T-helper 22 cell (primary cell): Measurements from ENCODE around the gene GFER.
"Not testable (repeated sequence)": the region's sequence is repeated elsewhere in the genome, so short reads cannot be mapped to it uniquely, and the experiment has no call there.

Experiments
- DNase-seq: peaks from one replicate; pipeline ENCODE4 v3.0.0-alpha.2; 2020; ENCODE audit warnings: low read depth

GFER gene

DNA sequence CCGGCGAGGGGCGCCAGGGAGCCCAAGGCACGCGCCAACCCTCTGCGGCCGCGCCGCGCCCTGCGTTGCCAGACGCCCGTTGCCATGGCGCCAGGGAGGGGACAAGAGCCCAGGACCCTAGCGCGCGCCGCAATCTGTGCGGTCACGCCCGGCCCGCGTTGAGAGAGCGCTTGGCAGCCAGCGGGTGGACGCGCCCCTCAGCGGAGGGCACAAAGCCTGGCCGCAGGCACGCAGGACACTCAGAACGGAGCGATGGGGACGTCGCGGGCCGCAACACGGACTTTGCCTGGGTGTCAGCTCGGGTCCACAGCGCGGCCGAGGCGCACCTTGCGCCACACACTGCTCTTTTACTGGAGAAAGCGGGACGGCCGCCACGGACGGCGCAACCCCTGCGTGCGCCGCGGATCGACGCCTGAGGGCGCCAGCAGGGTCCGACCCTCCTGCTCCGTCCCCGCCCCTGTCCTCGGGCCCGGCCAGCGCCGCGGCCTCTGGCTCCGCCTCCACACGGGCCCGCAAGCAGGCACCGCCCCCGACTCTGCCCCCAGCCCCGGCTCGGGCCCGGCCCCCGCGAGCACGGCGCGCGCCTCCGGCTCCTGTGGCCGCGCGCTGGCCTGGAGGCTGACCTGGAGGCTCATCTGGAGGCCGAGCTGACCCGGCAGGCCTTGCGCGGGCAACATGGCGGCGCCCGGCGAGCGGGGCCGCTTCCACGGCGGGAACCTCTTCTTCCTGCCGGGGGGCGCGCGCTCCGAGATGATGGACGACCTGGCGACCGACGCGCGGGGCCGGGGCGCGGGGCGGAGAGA lies at the start of gene GFER:
TSS of gene GFER (plus strand) at position 650 of the 803 bp plus-strand sequence. CDS start at position 676, 26 bp downstream.
- peak; percentile 42 for DNase-seq

DNA sequence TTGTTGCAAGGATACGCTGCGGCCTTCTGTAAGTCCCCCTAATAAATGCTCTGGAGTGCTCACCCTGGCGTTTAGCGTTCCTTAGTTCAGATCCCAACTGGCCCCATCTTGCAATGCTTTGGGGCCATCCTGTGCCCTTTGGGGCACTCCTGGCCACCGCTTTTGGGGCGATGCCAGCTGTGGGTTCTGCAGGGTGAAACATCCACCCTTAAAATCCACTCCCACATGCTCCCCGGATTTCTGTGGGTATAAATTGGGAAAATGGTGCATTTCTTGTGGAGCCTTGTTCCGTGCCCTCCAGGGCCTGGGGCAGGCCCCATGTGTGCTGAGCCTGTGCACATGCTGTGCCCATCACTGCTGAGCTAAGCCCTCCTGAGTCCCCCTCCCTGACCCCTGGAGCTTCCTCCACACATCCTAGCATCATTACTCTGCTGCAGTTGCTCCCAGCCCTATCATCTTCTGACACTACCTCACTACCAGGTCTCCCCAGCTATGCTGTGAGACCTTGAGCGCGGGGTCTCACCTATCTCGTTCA lies 47.0 kb upstream of the GFER start:
- no peak for DNase-seq

DNA sequence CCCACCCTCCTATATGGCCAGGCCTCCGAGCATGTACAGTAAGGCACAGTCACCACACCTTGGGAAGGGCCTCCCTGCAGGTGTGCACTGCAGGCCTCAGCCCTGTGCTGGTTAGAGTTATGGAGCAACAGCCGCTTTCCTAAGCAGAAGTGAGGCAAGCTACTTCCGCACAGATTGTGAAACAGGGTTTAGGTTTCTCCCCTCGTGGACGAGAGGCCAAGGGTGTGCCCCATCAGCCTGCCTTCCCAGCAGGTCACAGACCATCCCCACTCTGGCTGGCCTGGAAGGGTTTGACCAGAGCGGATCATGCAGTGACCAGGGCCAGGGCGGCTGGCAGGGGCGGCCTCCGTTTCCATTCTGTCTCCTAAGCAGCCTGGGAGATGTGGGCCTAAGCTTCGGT lies 45.7 kb upstream of the GFER start:
- DNase-seq: no peak

DNA sequence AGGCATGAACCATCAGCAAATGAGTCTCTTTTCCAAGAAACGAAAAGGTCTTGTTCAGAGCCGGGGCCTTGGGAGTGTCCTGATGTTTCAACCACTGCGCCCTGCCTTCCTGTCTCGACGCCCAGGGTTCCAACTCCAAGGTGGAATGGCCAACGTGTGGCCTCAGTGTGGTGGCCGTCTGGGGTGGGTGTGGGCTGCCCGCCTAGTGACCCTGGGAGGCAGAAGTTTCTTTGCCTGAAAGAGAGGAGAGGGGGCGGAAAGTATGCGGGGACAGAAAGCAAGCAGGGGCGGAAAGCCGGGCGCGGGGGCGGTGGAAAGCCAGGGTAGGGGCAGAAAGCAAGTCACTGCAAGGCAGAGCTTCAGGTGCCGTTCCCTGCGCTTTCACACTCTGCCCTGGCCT lies 45.1 kb upstream of the GFER start:
- no peak for DNase-seq

DNA sequence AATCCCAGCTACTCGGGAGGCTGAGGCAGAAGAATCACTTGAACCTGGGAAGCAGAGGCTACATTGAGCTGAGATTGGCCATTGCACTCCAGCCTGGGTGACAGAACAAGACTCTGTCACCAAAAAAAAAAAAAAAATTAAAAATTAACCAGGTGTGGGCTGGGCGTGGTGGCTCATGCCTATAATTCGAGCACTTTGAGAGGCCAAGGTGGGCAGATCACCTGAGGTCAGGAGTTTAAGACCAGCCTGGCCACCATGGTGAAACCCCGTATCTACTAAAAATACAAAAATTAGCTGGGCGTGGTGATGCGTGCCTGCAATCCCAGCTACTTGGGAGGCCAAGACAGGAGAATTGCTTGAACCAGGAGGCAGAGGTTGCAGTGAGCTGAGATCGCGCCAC lies 44.2 kb upstream of the GFER start:
- not testable (repeated sequence) for DNase-seq

DNA sequence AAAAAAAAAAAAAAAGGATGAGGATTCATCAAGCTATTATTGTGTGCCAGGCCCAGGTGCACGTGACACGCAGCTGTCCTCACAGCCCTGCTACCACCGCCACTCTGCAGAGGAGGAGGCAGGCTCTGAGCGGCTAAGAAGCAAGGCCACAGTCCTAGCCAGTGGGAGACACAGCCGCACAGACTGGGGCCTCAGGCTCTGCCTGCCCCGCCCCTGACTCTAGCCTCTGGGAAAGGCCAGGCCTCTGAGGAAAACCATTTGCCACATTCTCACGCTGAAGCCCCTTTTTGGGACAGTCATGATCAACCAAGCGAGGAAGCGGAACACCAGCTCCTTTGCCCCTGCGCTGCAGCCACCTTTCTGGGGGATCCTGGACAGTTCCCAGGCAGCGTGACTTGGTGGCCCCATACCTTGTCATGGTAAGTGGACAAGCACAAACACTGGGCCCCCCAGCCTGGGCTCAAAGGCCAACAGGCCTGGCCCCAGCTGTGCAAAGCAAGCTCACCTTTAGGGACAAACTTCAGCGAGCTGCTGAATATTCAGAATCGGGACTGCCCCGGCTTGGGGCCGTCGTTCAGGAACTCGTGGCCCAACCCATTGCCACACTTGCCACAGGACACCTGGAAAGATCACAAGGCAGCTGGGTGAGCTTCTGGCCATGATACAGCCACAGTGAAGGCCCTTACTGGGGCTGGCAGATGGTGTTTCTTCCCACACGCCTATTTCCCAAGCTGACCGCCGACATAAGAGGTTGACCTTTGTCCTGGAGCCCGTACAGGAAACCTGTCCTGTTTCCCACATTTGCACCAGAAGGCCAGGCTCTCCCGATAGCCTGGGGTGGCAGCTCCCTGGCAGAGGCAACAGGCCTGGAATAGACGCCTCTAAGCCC lies 43.5 kb upstream of the GFER start:
- no peak for DNase-seq

DNA sequence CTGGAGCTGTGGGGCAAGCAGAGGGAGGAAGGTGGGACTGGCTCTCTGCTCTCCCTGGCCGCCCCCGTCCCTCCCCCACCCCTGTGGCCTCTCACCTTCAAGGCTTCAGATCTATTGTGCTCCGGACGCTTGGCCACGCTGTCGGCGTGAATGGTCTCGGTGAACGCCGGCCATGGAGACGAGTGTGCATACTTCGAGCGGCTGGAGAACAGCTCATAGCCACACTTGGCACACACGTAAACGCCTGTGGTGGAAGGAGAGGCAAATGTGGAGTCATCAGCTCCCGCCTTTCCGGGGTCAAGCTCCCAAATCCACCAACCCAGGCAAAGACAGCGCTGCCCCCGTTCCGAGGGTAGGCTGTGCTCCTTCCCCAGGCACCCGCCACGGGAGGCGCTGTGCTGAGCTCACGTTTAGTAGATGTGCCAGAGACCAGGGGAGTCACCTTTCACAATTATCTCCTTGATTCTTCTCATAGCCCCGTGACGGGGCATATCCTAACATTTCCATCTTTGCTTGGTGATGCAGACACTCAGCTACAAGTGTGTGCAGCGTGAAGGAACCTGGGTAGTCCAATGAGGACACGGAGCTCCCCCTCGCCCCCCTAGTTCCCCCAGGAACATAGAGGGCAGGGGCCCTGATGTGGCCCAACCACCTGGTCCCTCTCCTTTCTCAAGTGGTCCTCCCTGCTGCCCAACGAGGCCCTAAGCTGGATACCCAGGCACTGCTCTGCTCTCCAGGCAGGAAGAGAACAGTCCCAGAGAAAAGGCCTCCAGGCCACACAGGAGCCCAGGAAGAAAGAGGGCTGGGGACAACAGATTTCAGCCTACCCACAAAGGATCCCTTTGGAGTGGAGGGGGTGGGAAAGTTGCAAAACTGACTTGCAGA lies 42.6 kb upstream of the GFER start:
- DNase-seq: no peak

DNA sequence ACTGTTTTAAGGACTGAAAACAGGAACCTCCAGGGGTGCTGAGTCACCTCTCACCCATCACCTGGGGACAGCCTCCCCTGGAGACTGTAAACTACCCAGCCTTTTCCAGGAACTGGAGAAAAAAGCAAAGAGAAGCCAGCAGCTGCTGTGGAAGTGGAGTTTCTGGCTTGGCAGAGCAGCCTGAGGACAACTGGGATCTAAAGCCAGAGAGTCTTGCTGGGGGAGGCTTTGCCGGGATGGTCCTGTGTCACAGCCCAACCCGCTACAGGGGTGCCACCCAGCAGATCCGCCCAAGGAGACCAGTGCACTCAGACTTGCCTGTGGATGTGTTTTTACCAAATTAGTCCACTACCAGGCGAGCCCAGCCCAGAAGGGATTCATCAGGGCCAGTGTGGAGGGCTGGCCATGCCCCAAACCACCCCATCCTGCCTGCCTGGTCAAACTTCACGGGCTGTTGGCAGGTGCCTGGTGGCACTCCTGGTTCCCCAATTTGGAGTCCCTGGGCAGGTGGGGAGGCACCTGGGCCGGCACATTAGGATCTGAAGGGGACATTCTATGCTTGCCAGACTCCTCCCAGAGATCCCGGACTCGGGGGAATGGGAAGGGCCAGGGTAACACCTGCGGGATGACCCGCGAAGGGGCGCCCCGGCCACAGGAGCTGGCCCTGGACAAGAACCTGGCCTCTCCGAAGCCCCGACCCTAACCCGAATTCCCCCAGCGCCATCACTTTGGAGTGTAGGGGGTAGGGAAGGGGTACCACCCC lies 41.8 kb upstream of the GFER start:
- DNase-seq: no peak

DNA sequence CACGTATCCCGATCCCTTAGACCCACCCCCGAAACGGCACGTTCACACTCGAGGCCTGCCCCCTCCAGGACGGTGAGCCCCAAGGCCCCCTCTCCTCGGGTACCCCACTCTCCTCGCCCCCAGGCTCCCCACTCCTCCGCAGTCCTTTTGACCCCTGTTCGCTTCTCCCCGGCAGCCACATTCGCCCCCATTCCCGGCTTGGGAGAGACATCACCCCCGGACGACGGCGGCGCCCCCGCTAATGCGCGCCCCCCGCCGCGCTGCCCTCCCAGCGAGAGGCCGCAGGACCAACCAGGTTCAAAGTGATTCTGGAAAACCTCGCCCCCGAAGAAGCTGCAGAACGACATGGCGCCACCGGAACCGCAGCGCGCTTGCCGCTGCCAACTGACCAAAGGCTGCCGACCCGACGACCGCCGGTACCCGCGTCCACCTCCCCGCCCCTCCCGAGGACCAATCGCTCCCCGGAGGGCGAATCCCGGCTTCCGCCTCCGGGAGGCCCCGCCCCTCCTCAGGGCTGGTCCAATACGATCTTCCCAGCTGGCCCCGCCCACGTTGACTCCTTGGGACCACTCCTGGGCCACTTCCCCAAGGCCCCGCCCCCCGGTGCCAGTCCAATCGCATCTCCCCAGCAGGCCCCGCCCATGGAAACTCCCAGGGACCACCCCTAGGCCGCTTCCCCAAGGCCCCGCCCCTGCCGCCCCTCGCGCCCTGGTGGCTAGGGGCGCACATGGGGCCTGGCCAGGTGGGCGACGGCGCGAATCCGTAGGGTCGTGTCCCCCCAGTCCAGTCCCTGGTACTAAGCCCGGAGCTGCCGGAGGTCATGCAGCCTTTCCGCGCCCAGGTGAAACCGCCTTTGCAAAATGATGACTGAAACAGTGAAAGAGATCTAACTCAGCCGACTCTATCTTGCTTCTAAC lies 40.9 kb upstream of the GFER start, which contains the start of gene MSRB1:
TSS of gene MSRB1 (minus strand) at position 390 of the 917 bp plus-strand sequence. CDS start at position 347, 43 bp downstream.
- DNase-seq: peak; percentile 99

DNA sequence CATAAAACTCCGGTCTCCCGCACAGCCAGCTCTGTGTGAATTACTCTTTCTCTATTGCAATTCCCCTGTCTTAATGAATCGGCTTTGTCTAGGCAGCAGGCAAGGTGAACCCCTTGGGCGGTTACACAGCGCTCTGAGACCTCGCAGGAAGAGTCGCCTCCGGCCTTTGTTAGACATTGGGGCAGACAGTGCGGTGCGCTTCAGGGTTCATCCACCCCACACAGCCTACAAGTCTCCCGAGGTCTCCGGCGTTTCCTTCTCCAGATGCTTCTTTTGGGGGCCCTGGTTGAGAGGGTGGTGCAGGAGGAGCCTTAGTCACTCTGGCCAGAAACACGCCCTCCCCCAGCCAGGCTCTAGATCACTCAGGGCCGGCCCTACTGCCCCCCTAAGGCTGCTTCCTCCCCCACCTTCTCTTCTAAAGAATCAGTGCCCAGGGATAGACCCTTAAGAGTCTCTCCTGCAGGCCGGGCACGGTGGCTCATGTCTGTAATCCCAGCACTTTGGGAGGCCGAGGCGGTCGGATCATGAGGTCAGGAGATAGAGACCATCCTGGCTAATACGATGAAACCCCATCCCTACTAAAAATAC lies 39.3 kb upstream of the GFER start:
- DNase-seq: no peak

DNA sequence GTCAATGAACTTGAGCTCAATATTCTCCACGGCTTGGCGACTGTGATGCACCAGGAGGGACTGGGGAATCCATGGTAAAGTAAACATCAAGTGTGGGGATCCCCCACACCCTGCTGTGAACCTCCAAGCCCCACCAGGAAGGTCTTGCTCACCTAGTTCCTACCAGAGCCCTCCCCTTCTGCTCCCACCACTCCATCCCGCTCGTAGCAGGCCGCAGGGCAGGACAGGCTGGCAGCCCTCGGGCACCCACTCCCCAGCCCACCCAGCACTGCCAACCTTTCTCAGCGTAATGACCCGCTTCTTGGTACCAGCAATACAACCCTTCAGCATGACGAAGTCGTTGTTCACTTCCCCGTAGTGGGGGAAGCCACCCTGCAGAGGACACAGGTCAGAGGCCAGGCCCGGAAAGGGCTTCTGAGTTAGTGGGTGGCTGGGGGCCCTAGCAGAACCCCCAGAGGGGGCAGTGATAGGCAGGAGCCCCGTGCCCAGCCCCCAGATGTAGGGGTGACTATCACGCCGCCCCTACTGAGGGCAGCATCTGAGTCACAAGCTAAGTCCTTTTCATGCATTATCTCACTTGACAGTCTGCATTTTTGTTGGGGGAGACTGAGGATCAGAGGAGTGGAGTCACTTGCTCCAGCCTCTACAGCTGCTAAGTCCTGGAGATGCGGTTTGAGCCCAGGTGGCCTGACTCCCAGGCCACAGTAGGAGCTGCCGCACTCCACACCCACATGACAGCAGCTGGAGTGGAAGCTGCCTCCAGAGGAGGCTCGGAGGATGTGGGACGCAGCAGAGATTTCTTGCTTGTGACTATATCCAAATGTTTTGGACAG lies 38.2 kb upstream of the GFER start:
- DNase-seq: no peak

DNA sequence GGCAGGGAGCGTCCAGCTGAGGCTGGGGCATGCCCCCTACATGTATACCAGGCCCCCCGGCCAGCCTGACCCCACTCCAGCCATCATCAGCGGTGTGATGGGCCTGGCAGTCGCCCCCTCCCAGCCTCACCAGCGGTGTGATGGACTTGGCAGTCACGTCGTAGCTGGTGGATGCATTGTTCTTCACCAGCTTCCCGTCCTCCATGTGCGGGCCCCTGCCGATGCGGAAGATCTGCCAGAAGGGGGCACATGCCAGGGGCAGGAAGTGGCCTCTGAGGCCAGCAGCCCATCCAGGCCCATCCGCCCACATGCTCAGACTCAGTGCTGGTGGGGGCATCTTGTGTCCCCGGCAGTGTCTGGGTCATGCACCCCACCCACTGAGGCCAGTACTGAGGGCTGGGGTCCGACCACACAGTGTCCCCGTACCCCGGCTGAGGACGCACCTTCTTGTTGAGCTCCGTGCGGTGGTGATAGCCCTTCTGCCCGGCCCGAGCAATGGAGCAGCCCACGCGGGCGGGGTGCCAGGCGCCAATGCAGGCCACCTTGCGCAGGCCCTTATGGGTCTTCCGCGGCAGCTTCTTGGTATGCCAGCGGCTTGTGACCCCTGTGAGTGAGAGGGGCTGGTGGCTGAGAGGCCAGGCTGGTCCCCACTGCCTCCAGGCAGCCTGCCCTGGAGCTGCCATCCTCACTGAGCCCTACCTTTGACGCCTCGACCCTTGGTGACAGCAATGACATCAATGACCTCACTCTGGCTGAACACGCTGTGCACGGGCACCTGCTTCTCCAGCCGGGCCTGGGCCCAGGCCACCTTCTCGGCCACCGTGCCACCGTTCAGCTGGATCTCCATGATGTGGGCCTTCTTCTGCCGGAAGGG lies 37.3 kb upstream of the GFER start:
- DNase-seq: no peak

DNA sequence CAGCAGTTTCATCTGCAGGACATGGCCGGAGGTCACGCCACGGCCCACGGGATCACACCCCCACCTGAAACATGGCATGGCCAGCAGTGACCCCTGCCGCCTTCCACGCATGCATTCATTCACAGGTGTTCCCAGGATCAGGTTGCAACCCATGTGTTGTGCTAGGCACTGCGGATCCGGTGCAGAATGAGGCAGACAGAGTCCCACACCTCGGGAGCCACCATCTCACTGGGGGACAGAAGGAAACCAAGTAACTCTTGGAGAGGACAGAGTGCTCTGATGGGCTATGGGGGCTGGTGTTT lies 36.7 kb upstream of the GFER start:
- no peak for DNase-seq

DNA sequence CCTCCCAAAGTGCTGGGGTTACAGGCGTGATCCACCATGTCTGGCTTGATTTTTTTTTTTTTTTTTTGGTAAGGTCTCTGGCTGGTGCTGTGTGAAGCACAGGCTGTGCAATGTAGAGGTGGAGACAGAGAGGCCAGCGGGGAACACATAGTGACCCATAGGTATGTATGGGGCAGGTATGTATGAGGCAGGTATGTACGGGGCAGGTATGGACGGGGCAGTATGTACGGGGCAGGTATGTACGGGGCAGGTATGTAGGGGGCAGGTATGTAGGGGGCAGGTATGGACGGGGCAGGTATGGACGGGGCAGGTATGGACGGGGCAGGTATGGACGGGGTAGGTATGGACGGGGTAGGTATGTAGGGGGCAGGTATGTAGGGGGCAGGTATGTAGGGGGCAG lies 34.5 kb upstream of the GFER start:
- DNase-seq: no peak

DNA sequence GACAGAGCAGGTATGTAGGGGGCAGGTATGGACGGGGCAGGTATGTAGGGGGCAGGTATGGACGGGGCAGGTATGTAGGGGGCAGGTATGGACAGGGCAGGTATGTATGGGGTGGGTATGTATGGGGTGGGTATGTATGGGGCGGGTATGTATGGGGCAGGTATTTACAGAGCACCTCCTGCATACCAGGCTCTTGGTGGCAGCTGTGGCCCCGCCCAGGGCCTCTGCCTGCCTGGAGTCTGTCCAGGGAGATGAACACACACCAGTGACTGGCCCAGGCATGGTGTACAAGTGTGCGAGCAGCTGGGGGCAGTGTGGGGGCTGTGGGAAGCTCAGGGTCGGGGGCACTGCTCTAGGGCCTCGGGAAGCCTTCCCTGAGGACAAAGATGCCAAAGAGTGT lies 33.9 kb upstream of the GFER start:
- DNase-seq: no peak

DNA sequence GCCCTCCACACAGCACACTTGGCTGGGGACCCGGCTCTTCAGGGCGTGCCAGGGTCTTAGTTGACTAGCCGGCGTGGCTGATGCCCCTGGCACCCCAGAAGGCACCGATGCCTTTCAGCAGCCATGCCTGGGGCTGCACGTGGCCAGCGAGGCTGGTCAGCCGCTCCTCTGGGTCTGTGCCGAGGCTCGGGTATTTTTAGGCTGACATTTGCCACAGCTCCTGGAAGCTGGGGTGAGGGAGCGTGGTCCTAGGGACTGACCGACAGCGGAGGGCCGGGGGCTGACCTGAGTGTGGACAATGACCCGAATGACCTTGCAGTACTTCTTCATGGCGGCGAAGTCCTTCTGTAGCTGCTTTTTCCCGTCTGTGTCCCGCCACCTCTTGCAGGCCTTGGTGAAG lies 33.4 kb upstream of the GFER start:
- DNase-seq: no peak

DNA sequence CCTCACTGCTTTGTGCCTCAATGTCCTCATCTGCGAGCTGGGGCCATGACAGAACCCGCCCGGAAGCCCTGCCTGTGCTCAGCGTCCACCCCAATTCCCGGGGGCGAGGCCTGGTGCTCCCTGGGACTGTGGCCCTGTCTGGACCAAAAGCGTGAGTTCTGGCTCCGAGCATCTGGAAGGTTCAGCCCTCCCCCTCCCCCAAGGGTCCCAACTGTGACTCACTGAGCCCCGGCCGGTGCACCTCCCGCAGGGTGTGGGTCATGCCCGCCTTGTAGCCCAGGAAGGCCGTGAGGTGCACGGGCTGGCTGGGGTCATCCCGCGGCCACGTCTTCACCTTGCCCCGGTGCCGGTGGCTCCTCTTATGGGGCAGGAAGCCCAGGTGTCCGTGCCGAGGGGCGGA lies 30.3 kb upstream of the GFER start:
- no peak for DNase-seq
